ENCODE results near the gene ST3GAL4.

The ST3GAL4 gene

GRCh38 chr11:126426820-126427749, 71.6 kb downstream of the ST3GAL4 start:
- DNase-seq (ENCODE audit: low read depth) = no peak

- DNase-seq (ENCODE audit: low read depth) = no peak
Measured at GRCh38 chr11:126430581-126431335, 75.3 kb downstream of the ST3GAL4 start.

DNA sequence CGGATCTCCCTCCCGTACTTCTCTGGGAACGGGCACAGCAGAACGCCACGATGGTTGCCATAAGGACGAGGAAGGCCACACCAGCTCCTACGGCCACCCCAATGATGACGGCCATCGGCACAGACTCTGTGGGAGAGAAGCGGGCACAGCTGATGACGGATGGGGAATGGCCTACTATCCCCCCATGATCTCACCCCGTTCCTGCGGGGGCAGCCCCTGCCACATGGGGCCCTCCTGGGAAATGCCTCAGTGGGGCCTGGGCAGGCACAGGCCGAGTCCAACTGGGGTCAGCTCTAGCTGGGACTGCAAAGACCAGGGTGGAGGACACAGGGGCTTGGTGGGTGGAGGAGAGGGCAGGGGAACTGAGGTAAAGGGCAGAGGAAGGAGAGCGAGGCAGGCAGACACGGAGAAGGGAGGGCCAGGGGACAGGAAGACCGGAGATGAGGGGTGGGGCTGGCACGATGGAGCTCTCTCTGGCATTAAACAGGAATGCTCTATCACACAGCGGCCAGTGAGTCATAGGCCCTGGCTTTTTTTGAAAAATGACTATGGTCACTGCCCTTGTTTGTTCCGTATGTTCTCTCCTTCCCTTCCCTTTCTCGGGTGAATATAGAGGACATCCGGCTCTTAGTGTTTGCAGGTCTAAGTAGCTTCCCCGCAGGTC, 76.0 kb downstream of the ST3GAL4 start:
- DNase-seq (ENCODE audit: low read depth) = peak; percentile 76

- DNase-seq (ENCODE audit: low read depth) = no peak
Measured at GRCh38 chr11:126432065-126432461, 76.6 kb downstream of the ST3GAL4 start.

- no peak for DNase-seq (ENCODE audit: low read depth)
Measured at GRCh38 chr11:126432525-126432924, 77.0 kb downstream of the ST3GAL4 start.

- DNase-seq (ENCODE audit: low read depth) = no peak
Measured at GRCh38 chr11:126433244-126433846, 77.9 kb downstream of the ST3GAL4 start.

GRCh38 chr11:126433989-126434949, 78.8 kb downstream of the ST3GAL4 start:
- DNase-seq (ENCODE audit: low read depth) = no peak

GRCh38 chr11:126434950-126435335, 79.5 kb downstream of the ST3GAL4 start:
- DNase-seq (ENCODE audit: low read depth) = no peak

DNA sequence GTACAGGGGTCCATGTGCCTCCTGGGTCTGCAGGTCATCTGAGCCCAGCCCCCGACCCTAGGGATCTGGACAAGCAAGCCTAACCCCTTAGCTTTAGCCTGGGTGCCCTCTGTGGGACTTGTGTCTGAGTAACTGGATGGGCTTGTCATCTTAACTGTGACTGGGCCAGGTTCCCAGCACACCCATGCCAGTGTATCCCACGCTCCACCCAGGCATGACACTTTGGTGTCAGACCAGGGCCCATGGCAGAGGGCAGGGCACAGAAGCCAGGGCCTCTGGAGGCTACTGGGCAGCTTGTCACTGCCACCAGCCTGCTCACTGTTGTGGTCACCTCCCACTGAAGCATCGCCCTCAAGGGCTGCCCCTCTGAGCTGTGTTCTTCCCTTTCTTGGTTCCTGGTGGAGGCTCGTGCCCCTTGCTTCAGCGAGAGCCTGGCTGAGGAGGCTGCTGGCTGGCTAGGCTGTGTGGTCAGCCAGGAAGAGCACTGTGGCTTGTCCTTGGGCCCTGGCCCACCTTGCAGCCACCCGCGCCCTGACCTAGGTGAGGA, 80.8 kb downstream of the ST3GAL4 start:
- no peak for DNase-seq (ENCODE audit: low read depth)

DNA sequence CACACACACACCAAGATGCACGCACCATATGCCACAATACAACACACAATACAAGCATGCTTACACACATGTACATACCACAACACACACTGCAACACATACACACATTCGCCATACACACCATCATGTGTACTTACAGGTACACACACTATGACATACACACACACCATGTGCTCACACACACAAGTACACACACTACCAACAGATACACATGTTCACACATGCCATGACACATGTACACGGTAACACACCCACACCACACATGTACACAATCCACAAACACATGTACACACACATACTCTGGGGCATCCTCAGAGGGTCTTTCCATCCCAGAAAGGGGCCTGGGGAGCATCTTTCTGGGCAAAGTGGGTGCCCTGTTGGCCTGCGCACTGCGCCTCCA, 82.2 kb downstream of the ST3GAL4 start:
- no peak for DNase-seq (ENCODE audit: low read depth)

GRCh38 chr11:126438272-126438671, 82.8 kb downstream of the ST3GAL4 start:
- no peak for DNase-seq (ENCODE audit: low read depth)

DNA sequence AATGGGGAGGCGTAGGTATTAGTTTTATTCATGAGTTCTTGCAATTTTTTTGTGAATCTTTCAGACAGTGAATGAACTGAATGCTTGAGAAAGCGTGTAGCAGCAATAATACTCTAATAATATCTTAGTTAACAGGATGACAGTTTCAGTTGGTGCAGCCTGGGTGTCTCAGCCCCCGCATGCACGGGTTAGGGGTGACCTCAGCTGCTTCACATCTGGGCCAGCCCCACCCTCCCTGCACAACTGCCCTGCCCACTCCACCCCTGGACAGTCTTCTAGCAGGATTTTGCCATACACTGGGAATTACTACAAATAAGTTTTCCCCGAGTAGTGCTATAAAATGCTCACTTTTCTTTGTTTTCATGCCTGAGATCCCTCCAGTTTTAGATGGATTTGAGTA, 83.2 kb downstream of the ST3GAL4 start:
- no peak for DNase-seq (ENCODE audit: low read depth)

- DNase-seq (ENCODE audit: low read depth) = no peak
Measured at GRCh38 chr11:126440276-126440675, 84.8 kb downstream of the ST3GAL4 start.

DNA sequence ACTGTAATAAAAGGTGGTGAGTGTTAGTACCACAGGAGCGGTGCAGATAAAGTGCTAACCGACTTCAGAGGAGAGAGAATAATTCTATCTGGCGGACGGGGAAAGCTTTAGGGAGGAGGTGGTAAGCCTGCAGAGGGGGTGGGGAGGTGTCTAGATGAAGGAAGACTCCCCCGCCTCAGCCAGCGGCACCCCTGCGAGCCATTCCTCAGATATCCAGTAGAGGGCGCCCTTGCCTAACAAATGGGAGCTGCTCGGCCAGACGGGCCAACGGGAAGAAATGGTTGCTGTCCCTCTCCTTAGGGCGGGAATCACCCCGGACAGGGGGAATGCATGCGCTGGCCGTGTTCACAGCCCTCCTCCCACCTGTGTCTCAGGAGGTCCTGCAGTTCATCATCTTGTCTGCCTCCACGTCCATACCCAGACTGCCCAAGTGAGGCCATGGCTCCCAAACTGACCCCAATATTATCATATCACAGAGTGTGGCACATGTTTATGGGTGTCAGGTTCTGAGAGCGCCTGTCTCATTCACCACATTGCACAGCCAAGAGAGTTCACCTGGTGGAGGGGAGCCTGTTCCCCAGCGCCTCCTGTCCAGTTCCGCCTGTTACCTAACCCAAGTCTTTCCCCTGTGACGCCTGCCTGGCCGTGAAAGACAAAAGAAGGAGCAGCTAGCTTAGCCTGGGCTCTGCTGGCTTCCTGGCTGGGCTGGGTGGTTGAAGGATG, 85.5 kb downstream of the ST3GAL4 start:
- peak; percentile 49 for DNase-seq (ENCODE audit: low read depth)

DNA sequence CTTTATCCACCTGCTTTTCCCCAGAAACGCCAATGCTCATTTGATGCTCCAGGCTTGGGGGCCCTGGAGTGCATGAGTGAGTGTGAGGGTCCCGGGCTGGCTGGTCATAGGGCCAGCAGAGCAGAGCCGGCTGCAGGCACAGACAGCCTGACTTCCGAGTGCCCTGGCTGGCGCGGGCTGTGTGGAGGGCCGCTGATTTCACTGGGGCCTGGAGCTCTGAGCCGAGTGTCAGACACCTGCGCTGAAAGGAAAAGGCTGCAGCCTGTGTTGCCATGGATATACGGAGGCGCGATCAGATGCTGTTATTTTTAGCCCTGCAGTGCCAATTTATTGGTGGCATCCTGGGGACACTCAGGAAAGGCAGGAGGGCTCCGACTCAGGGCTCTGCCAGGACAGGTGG, 87.6 kb downstream of the ST3GAL4 start:
- no peak for DNase-seq (ENCODE audit: low read depth)

DNA sequence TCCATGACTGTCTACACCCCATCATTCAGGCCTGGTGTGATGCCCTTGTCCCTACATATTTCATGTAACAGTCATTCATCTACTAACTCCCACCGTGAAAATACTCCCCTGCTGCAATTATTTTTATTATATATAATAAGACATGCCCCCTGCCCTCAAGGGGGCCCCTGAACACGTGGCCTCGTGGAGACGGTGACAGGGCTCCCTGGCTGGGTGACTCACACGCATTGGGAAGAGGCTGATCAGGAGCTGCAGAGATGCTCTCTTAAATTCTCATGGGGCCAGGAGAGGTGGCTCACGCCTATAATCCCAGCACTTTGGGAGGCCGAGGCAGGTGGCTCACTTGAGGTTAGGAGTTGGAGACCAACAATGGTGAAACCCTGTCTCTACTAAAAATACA, 88.6 kb downstream of the ST3GAL4 start:
- DNase-seq (ENCODE audit: low read depth) = no peak

DNA sequence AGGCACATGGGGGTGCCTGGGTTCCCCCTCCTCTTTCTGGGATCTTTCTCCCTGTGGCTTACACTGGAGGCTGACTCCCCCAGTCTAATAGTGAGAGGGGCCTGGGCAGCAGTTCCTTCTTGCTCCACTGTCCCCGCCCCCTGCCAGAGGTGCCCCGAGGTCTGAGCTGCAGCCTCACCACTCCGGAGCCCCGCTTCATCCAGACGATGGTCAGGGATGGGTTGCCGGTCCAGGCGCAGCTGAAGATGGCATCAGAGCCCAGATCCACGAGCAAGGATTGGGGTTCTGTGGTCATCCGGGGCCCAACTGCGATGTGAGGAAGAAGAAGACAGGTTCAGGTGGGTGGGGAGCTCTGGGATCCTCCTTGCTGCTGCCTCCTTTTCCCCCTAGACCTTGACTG, 91.1 kb downstream of the ST3GAL4 start:
- DNase-seq (ENCODE audit: low read depth) = no peak

DNA sequence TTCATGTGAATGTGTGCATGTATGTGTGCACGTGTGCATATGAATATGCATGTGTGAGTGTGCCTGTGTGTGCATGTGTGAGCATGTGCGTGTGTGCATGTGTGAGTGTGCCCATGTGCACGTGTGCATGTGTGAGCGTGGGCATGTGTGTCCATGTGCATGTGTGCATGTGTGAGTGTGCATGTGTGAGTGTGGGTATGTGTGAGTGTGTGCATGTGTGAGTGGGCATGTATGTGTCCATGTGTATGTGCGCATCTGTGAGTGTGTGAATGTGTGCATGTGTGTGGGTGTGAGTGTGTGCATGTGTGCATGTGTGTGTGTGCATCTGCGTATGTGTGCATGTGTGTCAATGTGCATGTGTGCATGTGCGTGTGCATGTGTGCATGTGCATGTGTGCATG, 94.7 kb downstream of the ST3GAL4 start:
- no peak for DNase-seq (ENCODE audit: low read depth)

GRCh38 chr11:126450806-126451205, 95.3 kb downstream of the ST3GAL4 start:
- DNase-seq (ENCODE audit: low read depth) = no peak

GRCh38 chr11:126451211-126451802, 95.8 kb downstream of the ST3GAL4 start:
- DNase-seq (ENCODE audit: low read depth) = no peak
